Amniotic stem cell (primary cell): ENCODE results near the gene ISG15.
A peak's percentile ranks its signal among the peaks of the same experiment; 100 is the strongest.
"Not testable (repeated sequence)": the region's sequence is repeated elsewhere in the genome, so short reads cannot be mapped to it uniquely, and the experiment has no call there.

Source experiments
- DNase-seq: peaks from one replicate; lab custom pipeline; 2025; lab: John Stamatoyannopoulos, UW

Gene ISG15

GRCh38 chr1:1046767-1047166 lies 33.5 kb downstream of the ISG15 start:
- DNase-seq: no peak

- no peak for DNase-seq
Measured at GRCh38 chr1:1047407-1047806, 34.1 kb downstream of the ISG15 start.

DNA sequence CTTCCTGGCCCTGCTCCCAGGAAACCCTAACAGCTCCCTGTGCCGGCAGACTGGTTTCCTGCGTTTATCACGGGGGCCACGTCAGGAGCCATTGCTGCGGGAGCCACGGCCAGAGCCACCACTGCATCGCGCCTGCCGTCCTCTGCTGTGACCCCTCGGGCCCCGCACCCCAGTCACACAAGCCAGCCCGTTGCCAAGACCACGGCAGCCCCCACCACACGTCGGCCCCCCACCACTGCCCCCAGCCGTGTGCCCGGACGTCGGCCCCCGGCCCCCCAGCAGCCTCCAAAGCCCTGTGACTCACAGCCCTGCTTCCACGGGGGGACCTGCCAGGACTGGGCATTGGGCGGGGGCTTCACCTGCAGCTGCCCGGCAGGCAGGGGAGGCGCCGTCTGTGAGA lies 34.7 kb downstream of the ISG15 start:
- no peak for DNase-seq

DNA sequence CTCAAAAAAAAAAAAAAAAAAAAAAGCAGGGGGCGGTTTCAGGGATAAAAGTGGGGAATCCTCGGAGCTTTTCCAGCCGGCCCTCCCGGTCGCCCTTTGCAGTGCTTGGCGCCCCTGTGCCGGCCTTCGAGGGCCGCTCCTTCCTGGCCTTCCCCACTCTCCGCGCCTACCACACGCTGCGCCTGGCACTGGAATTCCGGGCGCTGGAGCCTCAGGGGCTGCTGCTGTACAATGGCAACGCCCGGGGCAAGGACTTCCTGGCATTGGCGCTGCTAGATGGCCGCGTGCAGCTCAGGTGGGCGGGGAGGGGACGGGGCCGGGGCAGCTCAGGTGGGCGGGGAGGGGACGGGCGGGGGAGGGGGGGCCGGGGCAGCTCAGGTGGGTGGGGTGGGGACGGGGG lies 35.5 kb downstream of the ISG15 start:
- DNase-seq: no peak

DNA sequence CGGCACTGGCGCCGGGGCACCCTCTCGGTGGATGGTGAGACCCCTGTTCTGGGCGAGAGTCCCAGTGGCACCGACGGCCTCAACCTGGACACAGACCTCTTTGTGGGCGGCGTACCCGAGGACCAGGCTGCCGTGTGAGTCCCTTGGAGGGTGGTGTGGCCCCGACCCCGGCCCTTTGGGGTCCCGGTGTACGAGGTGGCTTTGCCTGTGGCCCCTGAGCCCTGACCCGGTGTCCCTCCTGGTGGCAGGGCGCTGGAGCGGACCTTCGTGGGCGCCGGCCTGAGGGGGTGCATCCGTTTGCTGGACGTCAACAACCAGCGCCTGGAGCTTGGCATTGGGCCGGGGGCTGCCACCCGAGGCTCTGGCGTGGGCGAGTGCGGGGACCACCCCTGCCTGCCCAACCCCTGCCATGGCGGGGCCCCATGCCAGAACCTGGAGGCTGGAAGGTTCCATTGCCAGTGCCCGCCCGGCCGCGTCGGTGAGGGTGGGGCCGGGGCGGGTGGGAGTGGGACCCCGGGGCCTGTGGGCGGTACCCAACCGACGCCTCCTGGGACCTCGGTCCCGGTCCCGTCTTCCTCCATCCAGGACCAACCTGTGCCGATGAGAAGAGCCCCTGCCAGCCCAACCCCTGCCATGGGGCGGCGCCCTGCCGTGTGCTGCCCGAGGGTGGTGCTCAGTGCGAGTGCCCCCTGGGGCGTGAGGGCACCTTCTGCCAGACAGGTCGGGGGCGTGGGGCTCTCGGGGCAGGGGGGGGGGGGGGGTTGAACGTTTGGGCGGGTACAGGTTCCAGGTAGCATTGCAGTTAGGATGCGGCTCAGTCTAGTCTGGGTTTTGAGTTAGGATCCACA lies 36.2 kb downstream of the ISG15 start:
- no peak for DNase-seq

DNA sequence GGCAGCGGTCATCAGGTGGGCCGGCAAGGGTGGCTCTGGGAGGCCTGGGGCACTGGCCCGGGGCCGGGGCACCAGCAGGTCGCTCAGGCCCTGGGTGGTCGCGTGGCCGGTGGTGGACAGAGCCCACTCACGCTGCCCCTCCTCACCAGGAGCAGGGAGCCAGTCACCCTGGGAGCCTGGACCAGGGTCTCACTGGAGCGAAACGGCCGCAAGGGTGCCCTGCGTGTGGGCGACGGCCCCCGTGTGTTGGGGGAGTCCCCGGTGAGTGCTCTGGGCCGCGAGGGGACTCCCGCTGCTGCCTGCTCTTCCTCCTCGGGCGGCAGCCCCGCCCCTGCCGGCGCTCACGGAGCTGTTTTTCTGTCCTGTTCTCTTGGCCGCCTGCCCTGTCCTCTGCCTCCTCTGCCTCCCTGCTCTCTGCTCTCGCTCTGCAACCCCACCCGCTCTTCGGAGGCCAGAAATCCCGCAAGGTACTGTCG lies 37.3 kb downstream of the ISG15 start:
- no peak for DNase-seq

GRCh38 chr1:1051127-1051810 lies 38.0 kb downstream of the ISG15 start:
- DNase-seq: no peak

GRCh38 chr1:1052003-1052840 lies 38.9 kb downstream of the ISG15 start:
- DNase-seq: no peak

GRCh38 chr1:1053022-1053421 lies 39.7 kb downstream of the ISG15 start:
- DNase-seq: no peak

GRCh38 chr1:1053682-1054081 lies 40.4 kb downstream of the ISG15 start:
- DNase-seq: no peak

GRCh38 chr1:1054099-1054700 lies 40.9 kb downstream of the ISG15 start:
- DNase-seq: no peak

DNA sequence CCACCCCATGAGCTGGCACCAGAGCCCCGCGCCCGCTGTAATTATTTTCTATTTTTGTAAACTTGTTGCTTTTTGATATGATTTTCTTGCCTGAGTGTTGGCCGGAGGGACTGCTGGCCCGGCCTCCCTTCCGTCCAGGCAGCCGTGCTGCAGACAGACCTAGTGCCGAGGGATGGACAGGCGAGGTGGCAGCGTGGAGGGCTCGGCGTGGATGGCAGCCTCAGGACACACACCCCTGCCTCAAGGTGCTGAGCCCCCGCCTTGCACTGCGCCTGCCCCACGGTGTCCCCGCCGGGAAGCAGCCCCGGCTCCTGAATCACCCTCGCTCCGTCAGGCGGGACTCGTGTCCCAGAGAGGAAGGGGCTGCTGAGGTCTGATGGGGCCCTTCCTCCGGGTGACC lies 41.7 kb downstream of the ISG15 start:
- DNase-seq: no peak

DNA sequence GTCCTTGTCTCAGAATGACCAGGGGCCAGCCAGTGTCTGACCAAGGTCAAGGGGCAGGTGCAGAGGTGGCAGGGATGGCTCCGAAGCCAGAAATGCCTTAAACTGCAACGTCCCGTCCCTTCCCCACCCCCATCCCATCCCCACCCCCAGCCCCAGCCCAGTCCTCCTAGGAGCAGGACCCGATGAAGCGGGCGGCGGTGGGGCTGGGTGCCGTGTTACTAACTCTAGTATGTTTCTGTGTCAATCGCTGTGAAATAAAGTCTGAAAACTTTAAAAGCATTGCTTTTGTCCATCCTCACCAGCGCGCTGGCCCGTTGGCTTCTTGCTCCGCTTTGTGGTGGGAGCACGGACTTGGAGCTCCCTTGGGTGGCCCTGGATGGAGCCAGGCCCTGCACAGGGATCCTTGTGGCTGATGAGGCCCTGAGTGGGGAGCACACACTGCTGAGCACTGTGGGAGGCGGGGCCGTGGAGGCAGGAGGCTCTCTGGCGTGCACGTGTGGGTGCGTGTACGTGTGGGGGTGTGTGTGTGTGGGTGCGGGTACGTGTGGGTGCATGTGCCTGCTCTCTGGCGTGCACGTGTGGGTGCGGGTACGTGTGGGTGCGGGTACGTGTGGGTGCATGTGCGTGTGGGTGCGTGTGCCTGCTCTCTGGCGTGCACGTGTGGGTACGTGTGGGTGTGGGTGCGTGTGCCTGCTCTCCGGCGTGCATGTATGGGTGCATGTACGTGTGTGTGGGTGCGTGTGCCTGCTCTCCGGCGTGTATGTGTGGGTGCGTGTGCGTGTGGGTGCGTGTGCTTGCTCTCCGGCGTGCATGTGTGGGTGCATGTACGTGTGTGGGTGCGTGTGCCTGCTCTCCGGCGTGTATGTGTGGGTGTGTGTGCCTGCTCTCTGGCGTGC lies 42.8 kb downstream of the ISG15 start:
- DNase-seq: no peak

- DNase-seq: not testable (repeated sequence)
Measured at GRCh38 chr1:1057769-1058087, 44.4 kb downstream of the ISG15 start.

DNA sequence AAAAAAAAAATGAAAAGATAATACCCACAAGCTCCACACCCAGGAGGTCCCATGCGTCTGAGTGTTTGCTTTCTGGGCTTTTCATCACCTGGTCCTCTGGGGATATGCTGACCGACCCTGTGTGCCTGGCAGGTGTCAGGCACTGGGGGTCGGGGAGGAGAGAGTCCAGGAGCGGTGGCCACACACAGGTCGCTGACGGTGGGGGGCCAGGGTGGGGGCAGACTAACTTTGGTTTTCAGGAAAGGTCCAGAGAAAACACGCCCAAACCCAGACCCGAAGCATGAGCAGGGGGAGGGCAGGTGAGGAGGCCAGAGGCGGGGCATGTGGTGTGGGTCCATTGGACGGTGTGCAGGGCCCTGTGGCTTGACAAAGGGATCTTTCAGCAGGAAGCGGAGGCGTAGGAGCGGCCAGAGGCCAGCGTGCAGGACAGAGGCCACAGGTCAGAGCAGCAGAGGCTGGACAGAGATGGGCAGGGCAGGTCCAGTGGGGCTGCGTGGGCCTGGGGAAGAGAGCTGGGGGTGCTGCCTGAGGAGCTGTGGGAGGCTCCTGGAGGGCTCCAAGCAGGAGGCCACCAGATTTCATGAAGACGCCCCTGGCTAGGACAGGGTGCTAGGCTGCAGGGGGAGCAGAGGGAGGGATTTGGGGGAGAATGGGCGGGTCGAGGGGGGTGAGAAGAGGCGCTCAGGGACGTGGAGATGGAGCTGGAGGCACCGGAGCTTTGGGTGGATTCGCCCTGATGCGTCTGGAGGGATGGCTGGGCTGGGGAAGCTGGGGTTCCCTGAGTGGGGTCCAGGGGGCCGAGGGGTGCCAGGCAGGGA lies 45.0 kb downstream of the ISG15 start:
- DNase-seq: no peak

DNA sequence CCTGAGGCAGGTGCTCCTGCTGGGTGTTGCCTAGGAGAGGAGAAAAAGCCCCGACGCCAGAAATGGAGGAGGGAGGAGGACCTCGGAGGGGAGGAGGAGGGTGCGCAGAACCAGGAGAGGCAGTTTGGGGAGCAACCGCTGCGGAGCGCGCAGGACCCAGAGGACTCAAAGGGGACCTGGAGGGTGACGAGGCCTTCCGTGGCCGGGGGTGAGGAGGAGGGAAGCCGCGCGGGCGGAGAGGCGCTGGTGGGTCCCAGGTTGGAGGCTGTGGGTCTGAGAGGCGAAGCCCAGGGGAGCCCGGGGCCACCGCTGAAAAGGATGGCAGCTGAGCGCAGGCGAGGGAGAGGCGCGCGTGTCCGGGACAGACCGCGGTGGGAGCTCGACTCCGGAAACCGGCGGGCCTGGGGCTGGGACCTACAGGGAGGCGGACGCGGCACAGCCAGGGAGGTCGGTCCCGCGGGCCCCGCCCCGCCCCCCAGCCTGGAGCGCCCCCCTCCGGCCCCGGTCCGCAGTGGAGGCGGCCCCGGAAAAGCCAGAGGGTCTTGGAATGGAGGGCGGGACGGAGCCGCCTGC lies 45.7 kb downstream of the ISG15 start:
- no peak for DNase-seq

GRCh38 chr1:1059494-1060280 lies 46.4 kb downstream of the ISG15 start:
- peak; percentile 12 for DNase-seq

- no peak for DNase-seq
Measured at GRCh38 chr1:1060281-1061000, 47.1 kb downstream of the ISG15 start.
